ENCODE measurements around the gene TBX19. TPM values are rescaled to one million over a fixed set of nuclear protein-coding genes. Genes with fewer than 3 reads are reported as not detected.

Gene TBX19
- total RNA-seq, 1 donor from 2014 or later, result 4.7 TPM

DNA sequence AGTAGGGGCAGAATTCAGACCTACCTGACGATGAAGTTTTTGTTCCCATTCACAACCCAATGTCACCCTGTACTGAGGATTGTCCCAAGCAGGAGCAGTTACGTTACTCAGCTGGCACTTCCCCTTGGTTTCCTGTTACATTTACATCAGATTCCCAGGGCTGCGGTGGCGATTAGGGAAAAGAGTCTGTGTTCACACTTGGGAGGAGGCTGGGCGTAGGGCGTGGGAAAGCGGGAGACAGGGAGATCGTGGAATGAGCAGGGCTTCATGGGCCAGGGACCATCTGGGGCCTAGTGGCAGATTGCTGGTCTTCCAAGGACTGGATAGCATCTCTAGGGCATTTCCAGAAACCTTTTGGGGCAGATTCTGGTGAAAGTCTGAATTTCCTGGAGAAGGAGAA lies 39.0 kb downstream of the TBX19 start:
- no peaks in the 10 kb centered on the region for H3K27me3 Mint-ChIP-seq
- H3K4me3 Mint-ChIP-seq, result no peak overlapping the region
- H3K27ac Mint-ChIP-seq, result no peak overlapping the region
- peaks cover 3% of the 10 kb centered on the region for H3K9me3 Mint-ChIP-seq
- DNase-seq (no peak), ATAC-seq (ENCODE audit: low read depth) (no peak)
- ChIA-PET POLR2A (no interaction called here), CTCF (no interaction called here)
- H3K4me1 Mint-ChIP-seq, result no peaks in the 10 kb centered on the region
- TF ChIP-seq, protein P1, sequence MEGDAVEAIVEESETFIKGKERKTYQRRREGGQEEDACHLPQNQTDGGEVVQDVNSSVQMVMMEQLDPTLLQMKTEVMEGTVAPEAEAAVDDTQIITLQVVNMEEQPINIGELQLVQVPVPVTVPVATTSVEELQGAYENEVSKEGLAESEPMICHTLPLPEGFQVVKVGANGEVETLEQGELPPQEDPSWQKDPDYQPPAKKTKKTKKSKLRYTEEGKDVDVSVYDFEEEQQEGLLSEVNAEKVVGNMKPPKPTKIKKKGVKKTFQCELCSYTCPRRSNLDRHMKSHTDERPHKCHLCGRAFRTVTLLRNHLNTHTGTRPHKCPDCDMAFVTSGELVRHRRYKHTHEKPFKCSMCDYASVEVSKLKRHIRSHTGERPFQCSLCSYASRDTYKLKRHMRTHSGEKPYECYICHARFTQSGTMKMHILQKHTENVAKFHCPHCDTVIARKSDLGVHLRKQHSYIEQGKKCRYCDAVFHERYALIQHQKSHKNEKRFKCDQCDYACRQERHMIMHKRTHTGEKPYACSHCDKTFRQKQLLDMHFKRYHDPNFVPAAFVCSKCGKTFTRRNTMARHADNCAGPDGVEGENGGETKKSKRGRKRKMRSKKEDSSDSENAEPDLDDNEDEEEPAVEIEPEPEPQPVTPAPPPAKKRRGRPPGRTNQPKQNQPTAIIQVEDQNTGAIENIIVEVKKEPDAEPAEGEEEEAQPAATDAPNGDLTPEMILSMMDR (IDR thresholded peaks at IDR 0.05), result no peak
- intact Hi-C loops (cut with micrococcal nuclease), result no loop called here
- H3K36me3 Mint-ChIP-seq (ENCODE audit: low read depth), result peaks cover 9% of the 10 kb centered on the region

DNA sequence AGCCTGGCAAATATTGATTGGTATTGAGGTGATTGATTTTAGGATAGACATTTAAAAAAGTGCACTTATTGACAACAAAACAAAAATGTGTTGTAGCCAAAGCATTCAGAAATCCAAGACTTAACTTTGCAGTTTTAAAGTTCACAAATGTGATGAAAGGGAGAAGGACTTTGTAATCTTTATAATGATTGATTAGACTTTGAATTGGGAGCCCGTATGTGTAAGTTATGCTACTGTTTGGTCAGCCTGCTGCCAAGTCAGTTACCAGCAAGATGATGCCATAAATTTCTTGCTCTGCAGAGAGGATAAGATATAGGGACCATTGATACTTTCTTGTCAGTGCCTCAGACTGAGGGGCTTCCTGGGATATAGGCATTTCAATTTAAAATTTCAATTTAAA lies 39.5 kb downstream of the TBX19 start:
- H3K4me3 Mint-ChIP-seq, result no peak overlapping the region
- POLR2A ChIA-PET, result no interaction called here
- peaks cover 3% of the 10 kb centered on the region for H3K9me3 Mint-ChIP-seq
- H3K27me3 Mint-ChIP-seq, result no peaks in the 10 kb centered on the region
- intact Hi-C loops (cut with micrococcal nuclease), result no loop called here
- no peak overlapping the region for H3K27ac Mint-ChIP-seq
- no peak for ATAC-seq (ENCODE audit: low read depth)
- no peaks in the 10 kb centered on the region for H3K4me1 Mint-ChIP-seq
- DNase-seq, result no peak
- CTCF ChIA-PET, result interaction anchor here (0.7 kb wide), 1 partner anchor 116 kb away, joined by 3 read pairs; no protein-coding TSS in a partner anchor
- TF ChIP-seq, protein P1 (IDR thresholded peaks at IDR 0.05), result no peak
- peaks cover 11% of the 10 kb centered on the region for H3K36me3 Mint-ChIP-seq (ENCODE audit: low read depth)

DNA sequence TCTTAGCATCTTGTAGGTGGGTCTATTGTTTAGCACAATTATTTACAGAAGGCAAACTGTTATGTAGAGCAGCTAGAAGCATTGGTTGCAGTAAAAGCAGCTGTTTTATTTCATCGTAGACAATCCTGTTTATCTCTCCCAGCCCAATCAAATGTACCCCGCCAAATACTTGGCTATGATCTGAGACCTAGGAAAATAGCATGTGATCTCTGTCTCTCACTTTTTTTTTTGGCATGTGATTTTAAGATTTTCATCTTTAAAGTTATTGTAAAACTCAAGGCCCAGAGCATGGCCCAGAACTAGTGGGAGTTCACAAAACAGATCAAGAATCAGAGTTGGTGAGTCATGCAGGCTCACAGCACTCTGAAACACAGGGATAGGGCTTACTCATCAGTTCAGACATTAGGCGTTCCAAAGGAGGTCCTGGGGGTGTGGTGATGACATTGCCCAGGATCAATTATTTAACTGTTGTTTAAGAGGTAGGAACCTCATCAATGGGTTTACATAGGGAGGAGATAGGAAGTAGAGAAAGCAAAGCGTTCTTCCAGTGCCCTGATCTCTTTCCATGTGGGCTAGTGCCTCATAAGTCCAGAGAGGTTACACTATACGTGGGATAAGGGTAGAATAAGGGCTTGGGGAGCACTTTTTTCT lies 40.2 kb downstream of the TBX19 start:
- TF ChIP-seq, protein P1 (IDR thresholded peaks at IDR 0.05), result no peak
- DNase-seq (no peak), ATAC-seq (ENCODE audit: low read depth) (no peak)
- intact Hi-C loops (cut with micrococcal nuclease), result no loop called here
- H3K4me3 Mint-ChIP-seq, result no peak overlapping the region
- no peaks in the 10 kb centered on the region for H3K27me3 Mint-ChIP-seq
- H3K9me3 Mint-ChIP-seq, result peaks cover 3% of the 10 kb centered on the region
- H3K36me3 Mint-ChIP-seq (ENCODE audit: low read depth), result peaks cover 11% of the 10 kb centered on the region
- no peaks in the 10 kb centered on the region for H3K4me1 Mint-ChIP-seq
- no peak overlapping the region for H3K27ac Mint-ChIP-seq
- CTCF ChIA-PET, result interaction anchor here (0.7 kb wide), 1 partner anchor 115 kb away, joined by 3 read pairs; no protein-coding TSS in a partner anchor
- POLR2A ChIA-PET, result no interaction called here

DNA sequence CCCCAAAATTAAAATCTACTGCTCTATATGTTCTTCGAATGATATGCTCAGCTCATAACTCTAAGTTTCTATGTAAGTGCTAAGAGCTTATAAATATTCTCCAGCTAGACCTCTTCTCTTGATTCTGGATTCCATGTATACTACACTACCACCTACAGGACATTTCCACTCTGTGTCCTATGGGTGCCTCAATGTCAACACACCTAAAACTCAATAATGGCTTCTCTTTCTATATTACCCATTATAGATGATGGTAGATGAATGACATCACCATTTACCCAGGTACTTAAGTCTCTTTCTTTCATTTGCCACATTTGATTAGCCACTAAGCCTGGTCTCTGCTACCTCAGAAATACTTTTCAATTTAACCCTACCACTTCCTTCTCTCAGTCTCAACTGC lies 41.3 kb downstream of the TBX19 start:
- TF ChIP-seq, protein P1 (IDR thresholded peaks at IDR 0.05), result no peak
- DNase-seq, result no peak
- peaks cover 8% of the 10 kb centered on the region for H3K36me3 Mint-ChIP-seq (ENCODE audit: low read depth)
- no peaks in the 10 kb centered on the region for H3K4me1 Mint-ChIP-seq
- ChIA-PET CTCF (no interaction called here), POLR2A (no interaction called here)
- H3K27ac Mint-ChIP-seq, result no peak overlapping the region
- H3K27me3 Mint-ChIP-seq, result no peaks in the 10 kb centered on the region
- intact Hi-C loops (cut with micrococcal nuclease), result no loop called here
- ATAC-seq (ENCODE audit: low read depth), result no peak
- H3K9me3 Mint-ChIP-seq, result peaks cover 3% of the 10 kb centered on the region
- H3K4me3 Mint-ChIP-seq, result no peak overlapping the region

DNA sequence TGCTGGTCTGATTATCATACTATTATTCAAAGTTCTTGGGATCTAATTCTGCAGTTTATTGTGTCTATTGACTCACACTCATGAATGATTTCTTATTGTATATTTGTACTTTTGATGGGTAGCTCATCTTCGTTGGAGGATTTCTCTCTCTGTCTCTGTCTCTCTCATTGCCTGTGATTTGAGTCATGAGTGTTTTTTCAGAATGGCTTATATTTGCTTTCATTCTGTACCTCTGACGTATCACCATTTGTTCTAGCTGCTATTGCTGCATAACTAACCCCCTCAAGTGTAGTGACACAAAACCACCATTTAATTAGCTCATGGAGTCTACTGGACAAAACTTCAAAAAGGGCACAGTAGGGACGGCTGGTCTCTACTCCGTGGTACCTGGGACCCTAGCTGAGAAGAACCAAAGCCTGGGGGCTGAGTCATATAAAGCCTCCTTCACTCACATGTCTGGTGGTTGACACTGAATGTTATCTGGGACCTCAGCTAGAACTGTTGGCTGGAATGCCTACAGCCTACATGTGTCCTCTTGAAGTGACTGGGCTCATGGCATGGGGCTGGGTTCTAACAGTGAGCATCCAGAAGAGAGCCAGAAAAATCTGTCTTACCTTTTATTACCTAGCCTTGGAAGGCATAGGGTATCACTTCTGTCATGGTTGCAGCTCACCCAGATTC lies 44.2 kb downstream of the TBX19 start:
- no peak for ATAC-seq (ENCODE audit: low read depth)
- Mint-ChIP-seq H3K27me3 (no peaks in the 10 kb centered on the region), H3K9me3 (peaks cover 3% of the 10 kb centered on the region), H3K27ac (no peak overlapping the region), H3K36me3 (ENCODE audit: low read depth) (peaks cover 5% of the 10 kb centered on the region), H3K4me3 (no peak overlapping the region), H3K4me1 (no peaks in the 10 kb centered on the region)
- DNase-seq, result no peak
- intact Hi-C loops (cut with micrococcal nuclease), result no loop called here
- TF ChIP-seq, protein P1 (IDR thresholded peaks at IDR 0.05), result no peak
- ChIA-PET POLR2A (interaction anchor here (0.6 kb wide), 1 partner anchor 948 kb away, joined by 4 read pairs; no protein-coding TSS in a partner anchor), CTCF (no interaction called here)
